K562 (cell line): ENCODE results near the gene TMEM209. TPM values are rescaled to one million over a fixed set of nuclear protein-coding genes. Genes with fewer than 3 reads are reported as not detected.

ENCODE experiments used
- CHD2 ChIP-seq: IDR thresholded peaks from 2 replicates; pipeline ENCODE4 v1.6.1; 2011; ENCODE audit warnings: low read depth, low read length
- CTBP1 ChIP-seq: fragments of 450-650 bp; IDR thresholded peaks from 2 replicates; pipeline ENCODE4 v1.6.1; 2016; ENCODE audit warnings: borderline replicate concordance
- EHMT2 ChIP-seq: fragments of 450-650 bp; IDR thresholded peaks from 2 replicates; pipeline ENCODE4 v1.6.1; 2018; ENCODE audit warnings: antibody characterized with exemption
- ESRRA ChIP-seq: fragments of 450-650 bp; IDR thresholded peaks from 2 replicates; pipeline ENCODE4 v1.6.1; 2014; ENCODE audit warnings: low read depth, mild to moderate bottlenecking, moderate library complexity, borderline replicate concordance
- GTF2F1 ChIP-seq: IDR thresholded peaks from 2 replicates; pipeline ENCODE4 v1.6.1; 2011; ENCODE audit warnings: low read depth, low read length, improper control_type of control experiment
- HDAC2 ChIP-seq: fragments of 450-650 bp; IDR thresholded peaks from 2 replicates; pipeline ENCODE4 v1.6.1; 2016; ENCODE audit warnings: mild to moderate bottlenecking
- KAT2B ChIP-seq: IDR thresholded peaks from one replicate; pipeline ENCODE4 v1.6.1; 2012; ENCODE audit warnings: low read depth, mild to moderate bottlenecking, control low read depth, inconsistent platforms, low read length, moderate library complexity
- KDM1A ChIP-seq, 2 experiments: fragments of 450-650 bp; IDR thresholded peaks; 2 replicates each; pipeline ENCODE4 v1.6.1; 2016; ENCODE audit warnings: mild to moderate bottlenecking in 2 of 2
- MECOM ChIP-seq: fragments of 250-450 bp; sonication (Bioruptor Pico); IDR thresholded peaks from 2 replicates; pipeline ENCODE4 v1.8.0; 2022; ENCODE audit warnings: inconsistent platforms
- NFIC ChIP-seq: fragments of 450-650 bp; IDR thresholded peaks from 2 replicates; pipeline ENCODE4 v1.6.1; 2017; ENCODE audit warnings: mild to moderate bottlenecking, inconsistent platforms
- NFRKB ChIP-seq: fragments of 450-650 bp; IDR thresholded peaks from 2 replicates; pipeline ENCODE4 v1.6.1; 2016; ENCODE audit warnings: low read depth
- PML ChIP-seq: IDR thresholded peaks from 2 replicates; pipeline ENCODE4 v1.6.1; 2012; ENCODE audit warnings: low read length, inconsistent platforms
- POU5F1 ChIP-seq: fragments of 150-350 bp; IDR thresholded peaks from 2 replicates; pipeline ENCODE4 v1.6.1; 2014; ENCODE audit warnings: borderline replicate concordance, low read length, low read depth, mild to moderate bottlenecking; ENCODE audit not compliant: partially characterized antibody
- RBBP5 ChIP-seq: fragments of 200-600 bp; sonication (generic); IDR thresholded peaks from 2 replicates; pipeline ENCODE4 v1.6.1; 2012; ENCODE audit warnings: borderline replicate concordance, mild to moderate bottlenecking, low read length, control low read depth, inconsistent platforms; ENCODE audit not compliant: insufficient read depth, poor library complexity, severe bottlenecking
- RBM15 ChIP-seq: fragments of 200-400 bp; formaldehyde crosslinking; IDR thresholded peaks from 2 replicates; pipeline ENCODE4 v1.6.1; 2018; ENCODE audit warnings: mild to moderate bottlenecking, low read length, moderate library complexity; ENCODE audit not compliant: insufficient read depth
- SIX5 ChIP-seq, 2 experiments: IDR thresholded peaks; 2 replicates each; pipeline ENCODE4 v1.6.1; 2011; ENCODE audit warnings: low read length in 2 of 2, borderline replicate concordance in 1 of 2, low read depth in 1 of 2, mild to moderate bottlenecking in 1 of 2, moderate library complexity in 1 of 2; ENCODE audit not compliant: insufficient read depth in 1 of 2
- SMAD2 ChIP-seq: fragments of 150-350 bp; IDR thresholded peaks from 2 replicates; pipeline ENCODE4 v1.6.1; 2014; ENCODE audit warnings: low read depth, mild to moderate bottlenecking, low read length
- SRF ChIP-seq, 2 experiments: fragments of 250-450, 450-650 bp in 1 of 2; sonication (Bioruptor Pico) in 1 of 2; sonication (generic) in 1 of 2; formaldehyde crosslinking; IDR thresholded peaks; 2 replicates each; pipeline versions ENCODE4 v1.5.0 to v1.5.1; 2020 to 2022; ENCODE audit warnings: mild to moderate bottlenecking in 1 of 2, missing genetic modification reagents in 1 of 2
- polyA plus RNA-seq, 8 experiments: library from polyadenylated mRNA; depleted of rRNA in 4 of 8; stranded (reverse) in 5 of 8; unstranded in 3 of 8; fragments of >200 nt; fragmentation: Nextera tagmentation in 2 of 8; fragmentation: Illumina TruSeq in 1 of 8; extraction: Ambion mirVana in 2 of 8; extraction: Trizol in 1 of 8; gene quantifications; 2 replicates each; pipeline versions ENCODE4 v1.2.1 to v1.2.3, GENCODE V29; 2011 to 2014; ENCODE audit warnings: inconsistent platforms in 1 of 8, missing spikeins in 1 of 8
- total RNA-seq, 7 experiments: library from RNA; depleted of rRNA in 6 of 7; stranded (reverse); fragments of >200 nt in 6 of 7; fragmentation: Illumina TruSeq in 2 of 7; extraction: Trizol in 2 of 7; gene quantifications; 2 replicates each; pipeline versions ENCODE4 v1.2.1 to v1.2.3, GENCODE V29; 2011 to 2021; ENCODE audit warnings: low replicate concordance in 1 of 7
- TF ChIP-seq, protein P1 (sequence below), 2 experiments: fragments of 200-800 bp in 1 of 2; sonication (Bioruptor generic) in 1 of 2; sonication (generic) in 1 of 2; formaldehyde crosslinking in 1 of 2; IDR thresholded peaks in 1 of 2; conservative IDR thresholded peaks in 1 of 2; 2 replicates each; pipeline versions ENCODE4 v1.5.0 to v1.6.1; 2016 to 2020; ENCODE audit warnings: missing compliant biosample characterization in 1 of 2, missing genetic modification characterization in 1 of 2, missing genetic modification reagents in 1 of 2
- TF ChIP-seq, protein P2 (sequence below): fragments of 200-400 bp; formaldehyde crosslinking; IDR thresholded peaks from 2 replicates; pipeline ENCODE4 v1.6.1; 2017; ENCODE audit warnings: mild to moderate bottlenecking, low read depth, low read length, moderate library complexity
- TF ChIP-seq, protein P3 (sequence below): fragments of 250-450 bp; sonication (Bioruptor Pico); IDR thresholded peaks from 2 replicates; pipeline ENCODE4 v1.8.0; 2022; ENCODE audit warnings: moderate library complexity, mild to moderate bottlenecking, inconsistent platforms
- TF ChIP-seq, protein P4 (sequence below): fragments of 450-650 bp; formaldehyde crosslinking; IDR thresholded peaks from 2 replicates; pipeline ENCODE4 v1.4.0; 2020; ENCODE audit warnings: mild to moderate bottlenecking, mixed read lengths

Gene TMEM209
- total and polyA plus RNA-seq, 9 of the 15 experiments (the other 6 are each of a cell fraction or from before 2014, with no cell fraction given) = 36.8 to 116 (median 76.6) TPM

DNA sequence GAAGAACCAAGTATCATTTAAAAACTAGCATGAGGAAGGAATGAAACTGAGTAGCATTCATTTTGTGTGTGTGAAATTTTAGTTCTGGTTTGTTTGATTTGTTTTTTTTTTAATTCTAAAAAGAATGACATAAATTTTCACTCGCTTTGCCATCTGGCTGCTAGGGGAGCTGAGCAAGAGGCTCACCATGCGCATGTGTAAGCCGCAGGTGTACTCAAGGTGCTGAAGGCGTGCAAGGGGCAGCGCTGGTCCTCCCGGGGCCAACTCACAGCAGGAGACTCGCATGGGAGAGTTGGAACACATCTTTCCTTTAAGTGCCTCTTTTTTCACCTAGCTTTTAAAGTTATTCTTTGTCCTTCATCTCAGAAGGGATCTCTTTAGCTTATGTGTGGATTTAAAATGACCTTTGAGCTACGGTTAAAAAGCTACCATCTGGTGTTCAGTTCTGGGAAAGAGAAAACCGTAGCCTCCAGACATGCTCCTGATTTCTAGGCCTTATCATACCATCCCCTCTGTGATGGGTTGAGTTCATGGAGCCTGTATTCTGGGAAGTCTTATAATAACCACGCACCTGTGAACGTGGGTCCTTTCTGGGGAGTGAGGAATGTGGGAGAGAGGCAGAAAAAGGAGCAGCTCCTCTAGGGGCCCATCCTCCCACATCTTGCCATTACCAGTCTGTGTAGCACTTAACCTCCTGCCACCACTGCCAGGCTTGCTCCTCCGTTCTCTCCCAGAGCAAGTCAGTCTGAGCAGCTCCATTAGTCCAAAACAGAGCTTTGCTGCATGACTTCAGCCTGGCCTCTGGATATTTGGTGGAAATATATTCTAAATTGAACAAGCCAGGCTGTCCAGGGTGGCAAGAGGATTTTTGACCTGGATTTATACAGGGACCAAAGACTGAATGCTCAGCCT, 73.0 kb downstream of the TMEM209 start (continued):
- TF ChIP-seq NFIC (peak; percentile 83), HDAC2 (peak; percentile 95), SRF (CRISPR knock-in tag; IDR thresholded peaks at IDR 0.05) (peak in 1 of 2 experiments; percentile 75; a peak in 1 of 4 replicates), SIX5 (IDR thresholded peaks at IDR 0.05; ENCODE audit: borderline replicate concordance in 1 of 2, insufficient read depth in 1 of 2, low read depth in 1 of 2, low read length in 2 of 2) (no peak), GTF2F1 (0 out of 2 replicates have a peak, but pooled peaks have one; percentile 65), PML (peak; percentile 85; the same call in 1 of the 2 replicates), RBBP5 (peak; percentile 57), NFRKB (peak; percentile 19; the same call in 1 of the 2 replicates), EHMT2 (peak; percentile 78; the same call in 1 of the 2 replicates), KDM1A (IDR thresholded peaks at IDR 0.05) (peak; percentile 94 to 98), SMAD2 (no peak), POU5F1 (no peak), ESRRA (0 out of 2 replicates have a peak, but pooled peaks have one; percentile 40), CTBP1 (peak; percentile 91), KAT2B (no peak), RBM15 (no peak), CHD2 (peak; percentile 21; the same call in 1 of the 2 replicates), MECOM (CRISPR knock-in tag) (no peak)
- TF ChIP-seq, protein P1, sequence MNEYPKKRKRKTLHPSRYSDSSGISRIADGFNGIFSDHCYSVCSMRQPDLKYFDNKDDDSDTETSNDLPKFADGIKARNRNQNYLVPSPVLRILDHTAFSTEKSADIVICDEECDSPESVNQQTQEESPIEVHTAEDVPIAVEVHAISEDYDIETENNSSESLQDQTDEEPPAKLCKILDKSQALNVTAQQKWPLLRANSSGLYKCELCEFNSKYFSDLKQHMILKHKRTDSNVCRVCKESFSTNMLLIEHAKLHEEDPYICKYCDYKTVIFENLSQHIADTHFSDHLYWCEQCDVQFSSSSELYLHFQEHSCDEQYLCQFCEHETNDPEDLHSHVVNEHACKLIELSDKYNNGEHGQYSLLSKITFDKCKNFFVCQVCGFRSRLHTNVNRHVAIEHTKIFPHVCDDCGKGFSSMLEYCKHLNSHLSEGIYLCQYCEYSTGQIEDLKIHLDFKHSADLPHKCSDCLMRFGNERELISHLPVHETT (CRISPR knock-in tag; conservative IDR thresholded peaks at IDR 0.05 in 1 of 2, IDR thresholded peaks at IDR 0.05 in 1 of 2) = no peak
- TF ChIP-seq, protein P2, sequence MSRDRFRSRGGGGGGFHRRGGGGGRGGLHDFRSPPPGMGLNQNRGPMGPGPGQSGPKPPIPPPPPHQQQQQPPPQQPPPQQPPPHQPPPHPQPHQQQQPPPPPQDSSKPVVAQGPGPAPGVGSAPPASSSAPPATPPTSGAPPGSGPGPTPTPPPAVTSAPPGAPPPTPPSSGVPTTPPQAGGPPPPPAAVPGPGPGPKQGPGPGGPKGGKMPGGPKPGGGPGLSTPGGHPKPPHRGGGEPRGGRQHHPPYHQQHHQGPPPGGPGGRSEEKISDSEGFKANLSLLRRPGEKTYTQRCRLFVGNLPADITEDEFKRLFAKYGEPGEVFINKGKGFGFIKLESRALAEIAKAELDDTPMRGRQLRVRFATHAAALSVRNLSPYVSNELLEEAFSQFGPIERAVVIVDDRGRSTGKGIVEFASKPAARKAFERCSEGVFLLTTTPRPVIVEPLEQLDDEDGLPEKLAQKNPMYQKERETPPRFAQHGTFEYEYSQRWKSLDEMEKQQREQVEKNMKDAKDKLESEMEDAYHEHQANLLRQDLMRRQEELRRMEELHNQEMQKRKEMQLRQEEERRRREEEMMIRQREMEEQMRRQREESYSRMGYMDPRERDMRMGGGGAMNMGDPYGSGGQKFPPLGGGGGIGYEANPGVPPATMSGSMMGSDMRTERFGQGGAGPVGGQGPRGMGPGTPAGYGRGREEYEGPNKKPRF = no peak
- TF ChIP-seq, protein P3, sequence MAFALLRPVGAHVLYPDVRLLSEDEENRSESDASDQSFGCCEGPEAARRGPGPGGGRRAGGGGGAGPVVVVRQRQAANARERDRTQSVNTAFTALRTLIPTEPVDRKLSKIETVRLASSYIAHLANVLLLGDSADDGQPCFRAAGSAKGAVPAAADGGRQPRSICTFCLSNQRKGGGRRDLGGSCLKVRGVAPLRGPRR (CRISPR knock-in tag) = no peak
- TF ChIP-seq, protein P4, sequence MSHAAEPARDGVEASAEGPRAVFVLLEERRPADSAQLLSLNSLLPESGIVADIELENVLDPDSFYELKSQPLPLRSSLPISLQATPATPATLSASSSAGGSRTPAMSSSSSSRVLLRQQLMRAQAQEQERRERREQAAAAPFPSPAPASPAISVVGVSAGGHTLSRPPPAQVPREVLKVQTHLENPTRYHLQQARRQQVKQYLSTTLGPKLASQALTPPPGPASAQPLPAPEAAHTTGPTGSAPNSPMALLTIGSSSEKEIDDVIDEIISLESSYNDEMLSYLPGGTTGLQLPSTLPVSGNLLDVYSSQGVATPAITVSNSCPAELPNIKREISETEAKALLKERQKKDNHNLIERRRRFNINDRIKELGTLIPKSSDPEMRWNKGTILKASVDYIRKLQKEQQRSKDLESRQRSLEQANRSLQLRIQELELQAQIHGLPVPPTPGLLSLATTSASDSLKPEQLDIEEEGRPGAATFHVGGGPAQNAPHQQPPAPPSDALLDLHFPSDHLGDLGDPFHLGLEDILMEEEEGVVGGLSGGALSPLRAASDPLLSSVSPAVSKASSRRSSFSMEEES (CRISPR knock-in tag) = no peak
